ENCODE measurements around the gene ARFRP1. TPM values are rescaled to one million over a fixed set of nuclear protein-coding genes. Genes with fewer than 3 reads are reported as not detected.

Gene ARFRP1, protein sequence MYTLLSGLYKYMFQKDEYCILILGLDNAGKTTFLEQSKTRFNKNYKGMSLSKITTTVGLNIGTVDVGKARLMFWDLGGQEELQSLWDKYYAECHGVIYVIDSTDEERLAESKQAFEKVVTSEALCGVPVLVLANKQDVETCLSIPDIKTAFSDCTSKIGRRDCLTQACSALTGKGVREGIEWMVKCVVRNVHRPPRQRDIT
- total RNA-seq (2014; rRNA removed; shearing (Covaris generic); ENCODE audit: low replicate concordance): 15.1 and 30.2 TPM in 2 replicates

DNA sequence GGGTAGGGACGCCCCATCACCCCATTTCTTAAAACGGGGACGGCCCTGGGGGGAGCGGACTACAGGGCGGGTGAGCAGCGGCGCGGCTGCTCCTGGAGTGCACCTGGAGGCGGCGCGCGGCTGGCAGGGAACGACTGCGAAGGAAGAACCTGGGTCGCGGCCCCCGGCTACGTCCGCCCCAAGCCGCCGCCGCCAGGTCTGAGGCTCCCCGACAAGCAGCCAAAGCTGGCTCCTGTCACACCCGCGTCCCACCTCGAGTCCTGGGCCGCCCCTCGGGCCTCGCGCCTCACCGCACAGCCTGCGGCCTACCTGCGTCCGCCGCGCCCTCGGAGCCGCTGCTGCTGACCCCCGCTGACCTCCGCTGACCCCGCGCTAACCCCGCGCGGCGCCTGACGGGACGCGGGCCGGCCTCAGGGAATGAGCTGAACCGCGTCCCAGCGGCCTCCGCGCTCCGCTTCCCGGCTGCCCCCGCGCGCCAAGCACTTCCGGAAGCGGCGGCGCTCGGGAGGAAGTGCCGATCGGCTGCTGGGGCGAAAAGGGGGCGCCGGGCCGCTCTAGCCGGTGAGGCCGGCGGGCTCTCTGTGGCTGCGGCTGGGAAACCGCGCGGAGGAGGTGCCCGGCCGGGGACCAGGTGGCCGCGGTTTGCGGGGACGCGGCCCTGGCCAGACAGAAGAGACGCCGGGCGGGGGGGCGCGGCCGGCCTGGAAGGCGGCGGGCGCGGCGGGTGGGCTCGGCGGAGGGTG is at the start of gene ARFRP1, which contains the start of gene ZGPAT:
Gene ARFRP1 (minus strand): TSS at position 419 of the 743 bp plus-strand sequence. CDS start 885 bp downstream, outside the sequence.
Gene ZGPAT (plus strand): TSS at position 482 of the 743 bp plus-strand sequence. CDS start 542 bp downstream, outside the sequence.
- H3K27ac ChIP-seq (ENCODE audit: low read length): peak within 1 kb of the TSS; percentile 7; the same call in 1 of the 2 replicates
- peak; percentile 94 for DNase-seq
- H3K9ac ChIP-seq (ENCODE audit: low read length): peak within 1 kb of the TSS; percentile 94
- peaks cover 20% of the 10 kb centered on the region for H3K4me1 ChIP-seq (ENCODE audit: low read length)
- H3K4me3 ChIP-seq (ENCODE audit: low read length): peak within 1 kb of the TSS; percentile 97
- H3K9me3 ChIP-seq (ENCODE audit: low read length): no peaks in the 10 kb centered on the region
- H3K27me3 ChIP-seq (ENCODE audit: low read length): no peaks in the 10 kb centered on the region
- H4K20me1 ChIP-seq (ENCODE audit: insufficient read depth, low read depth, low read length): peaks cover 13% of the 10 kb centered on the region; the same call in 1 of the 2 replicates
- peaks cover 36% of the 10 kb centered on the region for H3K36me3 ChIP-seq (ENCODE audit: insufficient read depth, low read length)
- no peaks in the 10 kb centered on the region for H3K9me2 ChIP-seq (replicated peaks; ENCODE audit: insufficient read depth, low read length)
- no peak within 1 kb of the TSS for H2AFZ ChIP-seq (ENCODE audit: low read length)
- peak within 1 kb of the TSS; percentile 94 for H3K4me2 ChIP-seq (ENCODE audit: low read depth, low read length, poor library complexity, severe bottlenecking)
- peaks cover 64% of the 10 kb centered on the region for H3K79me2 ChIP-seq (ENCODE audit: low read length)

DNA sequence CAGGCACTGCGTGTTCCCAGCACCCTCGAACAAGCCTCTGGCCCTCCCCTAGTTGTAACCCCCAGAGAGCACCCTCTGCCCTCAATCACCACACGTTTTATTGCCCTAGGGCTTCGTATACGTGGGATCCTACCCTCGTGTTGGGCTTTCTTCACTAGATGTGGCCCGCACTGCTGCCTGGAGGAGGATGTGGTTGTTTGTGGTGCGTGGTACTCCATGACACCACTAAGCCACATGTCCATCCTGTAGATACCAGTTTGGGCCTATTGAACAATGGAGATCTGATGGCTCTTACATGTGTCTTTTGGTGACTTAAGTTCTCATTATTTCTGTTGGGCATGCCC is 48.8 kb upstream of the ARFRP1 start:
- Histone ChIP-seq H3K4me2 (ENCODE audit: low read depth, low read length, poor library complexity, severe bottlenecking) (no peak overlapping the region), H3K36me3 (ENCODE audit: insufficient read depth, low read length) (no peaks in the 10 kb centered on the region), H3K9me2 (replicated peaks; ENCODE audit: insufficient read depth, low read length) (no peaks in the 10 kb centered on the region), H3K27me3 (ENCODE audit: low read length) (no peaks in the 10 kb centered on the region), H3K4me3 (ENCODE audit: low read length) (no peak overlapping the region), H3K79me2 (ENCODE audit: low read length) (no peaks in the 10 kb centered on the region), H3K4me1 (ENCODE audit: low read length) (no peaks in the 10 kb centered on the region), H3K9me3 (ENCODE audit: low read length) (no peaks in the 10 kb centered on the region), H3K27ac (ENCODE audit: low read length) (no peak overlapping the region), H3K9ac (ENCODE audit: low read length) (no peak overlapping the region), H4K20me1 (ENCODE audit: insufficient read depth, low read depth, low read length) (no peaks in the 10 kb centered on the region), H2AFZ (ENCODE audit: low read length) (no peak overlapping the region)
- DNase-seq: no peak

DNA sequence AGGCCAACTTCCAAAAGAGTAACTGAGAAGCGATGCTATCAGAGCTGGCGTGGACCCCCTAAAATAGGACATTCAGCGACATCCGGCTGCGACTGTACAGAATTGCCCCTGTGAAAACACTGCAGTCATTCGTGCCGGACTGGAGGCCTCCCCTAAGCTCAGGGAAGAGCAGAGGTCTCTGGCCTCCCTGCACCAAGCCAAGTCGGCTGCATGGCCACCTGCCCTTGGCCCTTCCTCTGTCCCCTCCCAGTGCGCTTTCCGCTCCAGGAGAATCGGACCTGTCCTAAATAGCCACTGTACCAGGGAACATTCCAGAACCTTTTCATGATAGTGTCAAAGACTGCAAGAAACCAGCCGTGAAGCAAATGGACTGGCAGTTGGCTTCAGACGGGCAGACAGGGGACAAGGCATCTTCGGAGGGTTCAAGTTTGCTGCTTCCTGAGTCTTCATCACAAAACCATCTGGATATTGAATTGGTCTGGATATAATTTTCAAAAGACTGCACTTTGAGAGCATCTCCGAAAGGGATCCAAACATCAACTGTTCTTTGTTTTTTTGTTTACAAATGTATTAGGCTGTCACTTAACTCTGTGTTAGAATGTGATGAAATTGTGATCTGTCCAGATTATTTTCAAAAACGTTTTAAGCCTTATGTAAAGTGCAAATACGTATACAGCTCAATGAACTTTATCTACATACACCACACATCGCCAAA is 48.3 kb upstream of the ARFRP1 start:
- H3K9me2 ChIP-seq (replicated peaks; ENCODE audit: insufficient read depth, low read length): no peaks in the 10 kb centered on the region
- H3K36me3 ChIP-seq (ENCODE audit: insufficient read depth, low read length): no peaks in the 10 kb centered on the region
- no peaks in the 10 kb centered on the region for H3K9me3 ChIP-seq (ENCODE audit: low read length)
- H3K27me3 ChIP-seq (ENCODE audit: low read length): no peaks in the 10 kb centered on the region
- no peak overlapping the region for H3K9ac ChIP-seq (ENCODE audit: low read length)
- H3K27ac ChIP-seq (ENCODE audit: low read length): no peak overlapping the region
- no peak overlapping the region for H3K4me3 ChIP-seq (ENCODE audit: low read length)
- no peak overlapping the region for H3K4me2 ChIP-seq (ENCODE audit: low read depth, low read length, poor library complexity, severe bottlenecking)
- H2AFZ ChIP-seq (ENCODE audit: low read length): no peak overlapping the region
- no peaks in the 10 kb centered on the region for H4K20me1 ChIP-seq (ENCODE audit: insufficient read depth, low read depth, low read length)
- no peaks in the 10 kb centered on the region for H3K4me1 ChIP-seq (ENCODE audit: low read length)
- DNase-seq: no peak
- no peaks in the 10 kb centered on the region for H3K79me2 ChIP-seq (ENCODE audit: low read length)

DNA sequence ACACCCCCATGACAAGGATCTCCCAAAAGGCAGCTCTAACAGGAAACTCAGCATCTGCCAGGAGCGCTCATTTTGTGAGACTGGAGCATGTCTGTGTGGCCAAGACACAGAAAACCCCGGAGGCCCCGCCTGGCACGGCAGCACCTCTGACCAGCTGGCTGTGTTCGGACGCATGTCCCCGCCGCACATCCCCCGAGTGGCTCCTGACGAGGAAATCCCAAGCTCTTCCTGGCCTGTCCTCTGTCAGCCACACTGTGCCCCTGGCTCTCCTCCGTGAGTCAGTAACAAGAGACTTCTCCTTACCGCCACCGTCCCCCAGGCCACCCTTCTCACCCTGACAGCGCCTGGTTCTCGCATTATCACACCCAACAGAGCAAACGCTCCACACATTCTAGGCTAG is 46.2 kb upstream of the ARFRP1 start:
- no peaks in the 10 kb centered on the region for H3K79me2 ChIP-seq (ENCODE audit: low read length)
- no peak overlapping the region for H3K4me3 ChIP-seq (ENCODE audit: low read length)
- H3K4me1 ChIP-seq (ENCODE audit: low read length): no peaks in the 10 kb centered on the region
- H2AFZ ChIP-seq (ENCODE audit: low read length): no peak overlapping the region
- no peaks in the 10 kb centered on the region for H3K36me3 ChIP-seq (ENCODE audit: insufficient read depth, low read length)
- H3K9me3 ChIP-seq (ENCODE audit: low read length): no peaks in the 10 kb centered on the region
- H3K9ac ChIP-seq (ENCODE audit: low read length): no peak overlapping the region
- no peaks in the 10 kb centered on the region for H4K20me1 ChIP-seq (ENCODE audit: insufficient read depth, low read depth, low read length)
- H3K9me2 ChIP-seq (replicated peaks; ENCODE audit: insufficient read depth, low read length): no peaks in the 10 kb centered on the region
- H3K4me2 ChIP-seq (ENCODE audit: low read depth, low read length, poor library complexity, severe bottlenecking): no peak overlapping the region
- H3K27me3 ChIP-seq (ENCODE audit: low read length): no peaks in the 10 kb centered on the region
- no peak for DNase-seq
- no peak overlapping the region for H3K27ac ChIP-seq (ENCODE audit: low read length)

DNA sequence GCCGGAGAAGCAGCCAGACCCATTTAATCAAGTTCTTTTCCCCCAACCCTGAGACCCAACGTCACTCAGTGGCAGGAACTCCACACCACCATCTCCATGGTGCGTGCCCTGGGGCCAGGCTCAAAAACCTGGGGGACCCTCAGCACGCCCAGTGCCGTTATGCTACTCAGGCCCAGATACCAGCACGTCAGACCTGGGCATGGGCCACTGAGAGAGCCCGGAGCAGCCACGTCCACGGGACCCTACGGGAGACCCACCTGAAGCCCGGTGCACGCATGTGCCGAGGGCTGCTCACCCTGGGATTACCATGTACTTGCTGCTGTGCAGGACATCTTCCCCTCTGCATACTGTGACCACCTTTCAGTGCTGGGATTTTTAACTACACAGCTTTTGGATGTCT is 45.6 kb upstream of the ARFRP1 start:
- no peaks in the 10 kb centered on the region for H3K36me3 ChIP-seq (ENCODE audit: insufficient read depth, low read length)

DNA sequence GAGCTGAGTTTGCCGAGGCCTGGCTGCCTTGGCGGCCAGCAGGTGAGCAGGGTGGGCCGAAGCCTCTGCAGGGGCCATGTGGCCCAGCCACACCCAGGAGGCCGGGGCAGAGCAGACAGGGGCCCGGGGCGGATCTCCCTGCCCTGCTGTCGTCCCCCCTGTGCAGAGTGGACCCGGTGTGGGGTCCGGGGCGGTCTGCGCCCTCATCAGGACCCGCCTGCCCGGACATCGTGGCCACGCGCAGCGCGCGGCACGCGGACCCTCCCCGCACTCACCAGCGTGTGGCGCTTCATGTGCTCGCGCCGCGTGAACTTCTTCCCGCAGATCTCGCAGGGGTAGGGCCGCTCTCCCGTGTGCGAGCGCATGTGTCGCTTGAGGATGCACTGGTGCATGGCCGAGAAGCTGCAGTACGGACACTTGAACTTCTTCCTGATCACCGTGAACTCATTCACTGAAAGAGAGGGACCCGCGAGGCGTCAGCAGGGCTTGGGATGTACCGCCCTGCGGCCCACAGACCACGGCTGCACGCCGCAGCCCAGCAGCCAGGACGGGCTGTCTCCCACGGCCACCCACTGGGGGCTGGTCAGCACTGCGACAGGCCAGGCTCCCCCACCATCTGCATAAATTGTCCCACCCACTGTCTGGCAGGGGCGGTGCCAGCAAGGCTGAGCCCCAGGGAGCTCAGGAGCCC is 44.8 kb upstream of the ARFRP1 start:
- no peaks in the 10 kb centered on the region for H4K20me1 ChIP-seq (ENCODE audit: insufficient read depth, low read depth, low read length)
- no peaks in the 10 kb centered on the region for H3K79me2 ChIP-seq (ENCODE audit: low read length)
- no peak for DNase-seq
- no peaks in the 10 kb centered on the region for H3K27me3 ChIP-seq (ENCODE audit: low read length)
- no peaks in the 10 kb centered on the region for H3K9me3 ChIP-seq (ENCODE audit: low read length)
- no peaks in the 10 kb centered on the region for H3K36me3 ChIP-seq (ENCODE audit: insufficient read depth, low read length)
- H3K9me2 ChIP-seq (replicated peaks; ENCODE audit: insufficient read depth, low read length): no peaks in the 10 kb centered on the region
- H3K4me2 ChIP-seq (ENCODE audit: low read depth, low read length, poor library complexity, severe bottlenecking): no peak overlapping the region
- H3K9ac ChIP-seq (ENCODE audit: low read length): no peak overlapping the region
- H3K27ac ChIP-seq (ENCODE audit: low read length): no peak overlapping the region
- peaks cover 2% of the 10 kb centered on the region; the same call in 1 of the 2 replicates for H3K4me1 ChIP-seq (ENCODE audit: low read length)
- H2AFZ ChIP-seq (ENCODE audit: low read length): no peak overlapping the region
- H3K4me3 ChIP-seq (ENCODE audit: low read length): no peak overlapping the region

More for the DNA sequence above, 45.6 kb upstream of the ARFRP1 start:
- no peaks in the 10 kb centered on the region for H3K27me3 ChIP-seq (ENCODE audit: low read length)
- H3K79me2 ChIP-seq (ENCODE audit: low read length): no peaks in the 10 kb centered on the region
- H3K4me1 ChIP-seq (ENCODE audit: low read length): no peaks in the 10 kb centered on the region
- no peak overlapping the region for H3K27ac ChIP-seq (ENCODE audit: low read length)
- H4K20me1 ChIP-seq (ENCODE audit: insufficient read depth, low read depth, low read length): no peaks in the 10 kb centered on the region
- no peak overlapping the region for H3K9ac ChIP-seq (ENCODE audit: low read length)
- no peak overlapping the region for H3K4me2 ChIP-seq (ENCODE audit: low read depth, low read length, poor library complexity, severe bottlenecking)
- no peak overlapping the region for H3K4me3 ChIP-seq (ENCODE audit: low read length)
- H3K9me3 ChIP-seq (ENCODE audit: low read length): no peaks in the 10 kb centered on the region
- no peak for DNase-seq
- no peak overlapping the region for H2AFZ ChIP-seq (ENCODE audit: low read length)
- no peaks in the 10 kb centered on the region for H3K9me2 ChIP-seq (replicated peaks; ENCODE audit: insufficient read depth, low read length)

DNA sequence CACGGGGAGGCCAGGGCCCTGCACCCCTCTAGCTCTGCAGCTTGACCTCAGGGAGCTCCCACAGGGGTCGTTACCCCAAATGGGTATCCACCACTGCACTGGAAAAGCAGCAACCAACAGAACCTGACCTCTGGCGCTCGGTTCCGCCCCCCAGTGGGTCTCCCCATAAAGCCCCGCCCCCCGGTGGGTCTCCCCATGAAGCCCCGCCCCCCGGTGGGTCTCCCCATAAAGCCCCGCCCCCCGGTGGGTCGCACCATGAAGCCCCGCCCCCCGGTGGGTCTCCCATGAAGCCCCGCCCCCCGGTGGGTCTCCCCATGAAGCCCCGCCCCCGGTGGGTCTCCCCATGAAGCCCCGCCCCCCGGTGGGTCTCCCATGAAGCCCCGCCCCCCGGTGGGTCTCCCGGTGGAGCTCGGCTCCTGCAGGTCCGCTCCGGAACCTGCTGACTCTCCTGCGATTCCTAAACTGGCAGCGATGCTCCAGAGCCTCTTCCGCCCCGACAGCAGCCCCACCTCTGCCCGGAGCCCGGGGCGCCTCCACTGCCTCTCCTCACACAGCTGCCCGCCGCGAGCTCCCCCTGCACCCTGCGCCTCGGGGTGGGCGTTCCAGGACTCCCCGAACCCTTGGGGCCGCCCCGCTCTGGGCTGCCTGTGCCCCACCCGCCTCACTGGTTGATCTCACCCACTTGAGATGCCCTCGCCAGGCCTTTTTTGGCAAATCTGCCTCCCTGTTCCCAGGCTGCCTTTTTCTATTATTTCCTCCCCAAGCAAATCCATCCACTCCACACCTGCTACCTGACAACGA is 43.9 kb upstream of the ARFRP1 start:
- H3K27me3 ChIP-seq (ENCODE audit: low read length): no peaks in the 10 kb centered on the region
- H3K36me3 ChIP-seq (ENCODE audit: insufficient read depth, low read length): no peaks in the 10 kb centered on the region
- H3K9me3 ChIP-seq (ENCODE audit: low read length): no peaks in the 10 kb centered on the region
- H2AFZ ChIP-seq (ENCODE audit: low read length): no peak overlapping the region
- H3K4me3 ChIP-seq (ENCODE audit: low read length): no peak overlapping the region
- no peaks in the 10 kb centered on the region for H3K79me2 ChIP-seq (ENCODE audit: low read length)
- no peaks in the 10 kb centered on the region for H3K9me2 ChIP-seq (replicated peaks; ENCODE audit: insufficient read depth, low read length)
- peak; percentile 53 for DNase-seq
- peaks cover 7% of the 10 kb centered on the region for H3K4me1 ChIP-seq (ENCODE audit: low read length)
- H3K4me2 ChIP-seq (ENCODE audit: low read depth, low read length, poor library complexity, severe bottlenecking): no peak overlapping the region
- H4K20me1 ChIP-seq (ENCODE audit: insufficient read depth, low read depth, low read length): no peaks in the 10 kb centered on the region
- H3K9ac ChIP-seq (ENCODE audit: low read length): no peak overlapping the region
- H3K27ac ChIP-seq (ENCODE audit: low read length): no peak overlapping the region

Data from Karpas-422 (cell line).